ENCODE measurements around the gene TMEM62. TPM values are rescaled to one million over a fixed set of nuclear protein-coding genes. Genes with fewer than 3 reads are reported as not detected.

The TMEM62 gene
- total and polyA plus RNA-seq, 10 of the 15 experiments (the other 5 are each of a cell fraction or from before 2014, with no cell fraction given), result 7.0 to 26.8 (median 14.9) TPM

- in situ Hi-C loops (cut with MboI), result no loop called here
- Histone ChIP-seq H3K4me3 (no peak overlapping the region), H3K27ac (ENCODE audit: control insufficient read depth, insufficient read depth) (peak overlapping the region; percentile 56; the same call in 1 of the 2 replicates), H3K9me3 (replicated peaks; ENCODE audit: control insufficient read depth, insufficient read depth, low read length) (no peaks in the 10 kb centered on the region), H2AFZ (ENCODE audit: control insufficient read depth, low read depth, low read length) (no peak overlapping the region), H3K4me1 (ENCODE audit: control insufficient read depth, insufficient read depth, low read length) (no peaks in the 10 kb centered on the region), H3K4me2 (ENCODE audit: control insufficient read depth, insufficient read depth) (no peak overlapping the region), H3K79me2 (ENCODE audit: control insufficient read depth, insufficient read depth, low read length) (no peaks in the 10 kb centered on the region; the same call in none of the 2 replicates), H3K36me3 (ENCODE audit: control insufficient read depth in 2 of 2, insufficient read depth in 2 of 2, low read length in 1 of 2) (no peaks in the 10 kb centered on the region; a peak in 2 of 4 replicates), H3K27me3 (replicated peaks in 1 of 2; ENCODE audit: control insufficient read depth in 2 of 2, insufficient read depth in 2 of 2, low read length in 1 of 2) (no peaks in the 10 kb centered on the region), H3K9ac (ENCODE audit: control insufficient read depth, insufficient read depth, low read length) (no peak overlapping the region), H4K20me1 (ENCODE audit: control insufficient read depth, insufficient read depth) (no peaks in the 10 kb centered on the region)
- ATAC-seq (no peak), FAIRE-seq (no peak), DNase-seq (ENCODE audit: low read depth, low spot score) (no peak)
- BruUV-seq (replicated peaks), result no TSS peak
- TF ChIP-seq RCOR1 (conservative IDR thresholded peaks at IDR 0.05; ENCODE audit: low read depth, low read length), result no peak
- no peak for TF ChIP-seq RBBP5 (conservative IDR thresholded peaks at IDR 0.05)
- TF ChIP-seq SMAD1 (IDR thresholded peaks at IDR 0.05; ENCODE audit: low read depth, partially characterized antibody), result no peak
- no peak for TF ChIP-seq CBX3 (IDR thresholded peaks at IDR 0.05; ENCODE audit: borderline replicate concordance, low read depth)
- no peak for TF ChIP-seq LARP7 (IDR thresholded peaks at IDR 0.05)
- no peak for TF ChIP-seq ZNF274 (IDR thresholded peaks at IDR 0.05; ENCODE audit: insufficient read depth, insufficient read length)
- no peak for TF ChIP-seq HSF1 (IDR thresholded peaks at IDR 0.05; ENCODE audit: low read depth, low read length)
- TF ChIP-seq BCL3 (IDR thresholded peaks at IDR 0.05; ENCODE audit: borderline replicate concordance, insufficient read depth, low read depth, low read length, poor library complexity, severe bottlenecking), result no peak
- ChIA-PET POLR2A (interaction anchor here (0.6 to 0.7 kb wide), 3 partner anchors 36 to 385 kb away, joined by 3 to 8 read pairs (median 6); no protein-coding TSS in a partner anchor), SMC1A (ENCODE audit: uncharacterized antibody, unreplicated experiment) (interaction anchor here (1.3 kb wide), 1 partner anchor 26 kb away, joined by 3 read pairs; no protein-coding TSS in a partner anchor), CTCF (no interaction called here), RAD21 (ENCODE audit: unreplicated experiment) (no interaction called here)
- intact Hi-C loops (cut with micrococcal nuclease; ENCODE audit: unreplicated experiment), result no loop called here
Observed at GRCh38 chr15:43085921-43086320, 47.5 kb upstream of the TMEM62 start.

All from GM12878 (cell line).